Stimulated activated CD4-positive, alpha-beta T cell treated with anti-CD3 and anti-CD28 coated beads, Interleukin-12 subunit alpha, Interleukin-12 subunit beta, amount 100 ng/mL, for 48 hours (primary cell): Measurements from ENCODE around the gene CACNB4.

Source experiments
- DNase-seq, 3 donors: peaks; one replicate each; pipeline ENCODE4 v3.0.0-alpha.2; 2020; ENCODE audit warnings: low read depth in 2 of 3, low spot score in 1 of 3

CACNB4 gene

GRCh38 chr2:151792589-151792988 is 306.3 kb downstream of the CACNB4 start:
- DNase-seq = no peak

- no peak for DNase-seq
Observed at GRCh38 chr2:151791545-151791944, 307.3 kb downstream of the CACNB4 start.

- DNase-seq = no peak
Observed at GRCh38 chr2:151790689-151791088, 308.2 kb downstream of the CACNB4 start.

- no peak for DNase-seq
Observed at GRCh38 chr2:151789055-151789834, 309.6 kb downstream of the CACNB4 start.

GRCh38 chr2:151786483-151786882 is 312.4 kb downstream of the CACNB4 start:
- no peak for DNase-seq

GRCh38 chr2:151786077-151786476 is 312.8 kb downstream of the CACNB4 start:
- DNase-seq = no peak

- no peak for DNase-seq
Observed at GRCh38 chr2:151783133-151783520, 315.7 kb downstream of the CACNB4 start.
